Ureter (tissue), 1 donor: ENCODE measurements around the gene FRMD3. TPM values are rescaled to one million over a fixed set of nuclear protein-coding genes. Genes with fewer than 3 reads are reported as not detected.
A peak's percentile ranks its signal among the peaks of the same experiment; 100 is the strongest.

Source experiments
- DNase-seq: peaks from one replicate; pipeline ENCODE4 v3.0.0-alpha.2; 2020; ENCODE audit warnings: low spot score
- total RNA-seq: library from RNA; stranded (reverse); gene quantifications from one replicate; pipeline ENCODE4 v1.2.4, GENCODE V29; 2023
- donor health status: DM: yes; HTN: yes; CAD: no.

Gene FRMD3
- total RNA-seq, 1 donor from 2014 or later = 16.8 TPM

DNA sequence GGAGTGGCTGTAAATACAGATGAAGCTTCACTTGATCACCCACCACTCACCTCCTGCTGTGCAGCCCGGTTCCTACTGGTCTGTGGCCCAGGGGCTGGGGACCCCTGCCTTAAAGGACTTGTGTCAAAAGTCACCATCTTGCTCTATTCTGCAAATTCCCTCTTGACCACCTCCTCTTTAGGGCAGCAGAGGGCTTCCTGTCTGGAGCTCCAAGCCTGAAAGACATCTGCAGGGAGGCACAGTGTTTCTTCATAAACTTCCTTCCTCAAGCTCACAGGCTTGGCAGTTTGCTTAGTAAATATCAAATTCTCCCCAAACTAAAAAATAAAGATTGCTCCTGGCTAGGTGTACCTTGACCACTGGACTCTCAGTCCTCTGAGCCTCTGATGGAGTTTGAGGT, 104.4 kb downstream of the FRMD3 start:
- no peak for DNase-seq

DNA sequence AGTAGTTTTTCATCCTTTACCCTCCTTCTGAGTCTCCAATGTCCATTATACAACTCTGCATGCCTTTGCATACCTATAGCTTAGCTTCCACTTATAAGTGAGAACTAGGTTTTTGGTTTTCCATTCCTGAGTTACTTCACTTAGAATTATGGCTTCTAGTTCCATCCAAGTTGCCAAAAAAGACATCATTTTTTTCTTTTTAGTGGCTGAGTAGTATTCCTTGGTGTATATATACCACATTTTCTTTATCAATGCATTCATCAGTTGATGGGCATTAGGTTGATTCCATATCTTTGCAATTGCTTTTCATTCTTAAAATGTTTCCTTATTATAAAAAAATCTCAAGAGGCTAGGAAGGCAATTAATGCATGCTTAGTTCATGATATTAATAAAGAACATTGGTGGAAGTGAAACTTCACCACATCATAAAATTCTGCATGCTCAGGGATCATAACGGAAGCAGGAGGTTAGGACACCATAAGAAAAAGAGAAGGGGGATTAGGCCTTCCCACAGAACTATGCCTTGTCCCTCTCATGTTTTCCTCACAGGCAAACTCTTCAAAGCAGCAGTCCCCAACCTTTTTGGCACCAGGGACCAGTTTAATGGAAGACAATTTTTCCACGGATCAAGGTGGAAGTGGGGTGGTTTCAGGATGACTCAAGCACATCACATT, 105.2 kb downstream of the FRMD3 start:
- DNase-seq = no peak

DNA sequence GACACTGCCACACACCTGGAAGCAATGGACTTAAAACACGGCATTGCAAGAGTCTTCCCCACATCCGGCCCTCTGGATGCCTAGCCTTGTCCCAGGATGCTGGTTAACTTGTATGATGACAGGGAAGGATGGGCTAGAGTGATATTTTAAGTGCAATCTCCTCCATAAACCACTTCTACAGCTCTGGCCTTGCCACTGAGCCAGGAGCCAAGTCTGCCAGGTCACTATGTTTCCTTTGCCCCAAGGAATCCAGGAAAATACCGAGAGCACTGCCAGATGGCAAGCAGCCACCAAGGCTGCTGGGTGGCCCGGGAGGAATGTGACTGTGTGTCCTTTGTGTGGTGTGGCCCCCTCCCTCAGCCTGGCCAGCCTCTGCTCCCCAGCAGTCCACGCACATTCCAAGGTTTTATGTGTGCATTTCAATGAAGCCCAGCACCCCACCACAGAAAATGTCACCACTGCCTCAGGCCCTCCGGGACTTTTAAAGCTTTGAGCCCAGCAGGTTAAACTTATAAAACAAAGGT, 106.0 kb downstream of the FRMD3 start:
- peak; percentile 82 for DNase-seq

DNA sequence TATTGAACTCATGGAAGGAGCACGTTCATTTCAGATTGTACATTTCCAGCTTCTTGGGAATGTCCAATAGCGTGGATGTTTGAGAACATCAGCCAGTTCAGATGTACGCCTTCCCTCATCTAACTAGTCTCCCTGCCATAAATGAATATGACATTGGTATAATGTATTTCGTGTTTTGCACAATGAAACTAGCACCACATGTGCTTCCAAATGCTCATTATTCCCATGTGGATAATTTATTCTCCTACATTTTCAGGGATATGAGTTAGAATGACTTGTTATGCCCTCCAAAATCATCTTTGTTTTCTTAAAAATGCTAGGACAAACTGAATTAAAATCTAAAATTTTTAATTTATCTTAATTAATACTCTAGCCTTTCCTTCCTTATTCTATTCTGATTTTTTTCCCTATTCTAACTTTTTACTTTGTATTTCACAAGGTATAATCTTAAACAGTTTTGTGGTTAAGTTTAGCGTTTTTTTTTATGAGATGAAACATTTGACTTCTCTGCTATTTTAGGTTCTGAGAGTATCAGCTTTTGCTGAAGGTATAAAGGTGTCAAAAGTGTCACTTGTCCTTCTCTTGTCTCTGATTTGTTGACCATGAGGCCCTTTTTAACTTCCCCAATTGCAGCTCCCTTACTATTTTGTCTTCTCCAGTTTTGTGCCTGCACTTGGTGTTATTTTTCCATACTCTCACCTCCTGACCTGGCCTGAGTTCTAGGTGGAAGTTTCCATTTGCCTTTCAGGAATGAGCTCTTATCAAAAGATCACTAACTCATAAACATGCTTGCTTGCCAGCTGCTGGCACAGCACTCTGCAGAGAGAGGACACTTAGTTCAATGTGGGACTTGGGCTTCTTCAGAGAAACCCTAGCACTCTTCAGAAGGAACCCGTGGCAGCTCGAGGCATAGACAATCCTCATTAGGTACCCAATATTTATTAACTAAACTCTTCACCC, 106.8 kb downstream of the FRMD3 start:
- peak; percentile 50 for DNase-seq

DNA sequence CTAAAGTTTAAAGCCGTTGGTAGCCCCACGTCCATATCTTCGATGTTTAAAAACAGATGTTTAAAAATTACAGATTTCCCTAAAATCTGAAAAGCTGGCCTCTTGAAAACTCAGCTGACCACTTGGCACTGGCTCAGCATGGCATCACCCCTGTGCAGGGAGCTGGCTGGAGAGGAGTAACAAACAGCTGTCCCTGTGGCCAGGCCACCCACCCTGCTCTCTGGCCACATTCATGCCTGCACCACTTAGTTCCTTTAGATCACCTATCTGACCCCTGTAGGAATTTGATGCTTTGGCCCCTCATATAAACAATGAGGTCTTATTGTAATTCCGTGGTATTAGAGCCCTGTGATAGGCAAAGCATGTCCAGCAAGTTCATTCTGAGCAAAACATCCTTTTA, 107.5 kb downstream of the FRMD3 start:
- no peak for DNase-seq

DNA sequence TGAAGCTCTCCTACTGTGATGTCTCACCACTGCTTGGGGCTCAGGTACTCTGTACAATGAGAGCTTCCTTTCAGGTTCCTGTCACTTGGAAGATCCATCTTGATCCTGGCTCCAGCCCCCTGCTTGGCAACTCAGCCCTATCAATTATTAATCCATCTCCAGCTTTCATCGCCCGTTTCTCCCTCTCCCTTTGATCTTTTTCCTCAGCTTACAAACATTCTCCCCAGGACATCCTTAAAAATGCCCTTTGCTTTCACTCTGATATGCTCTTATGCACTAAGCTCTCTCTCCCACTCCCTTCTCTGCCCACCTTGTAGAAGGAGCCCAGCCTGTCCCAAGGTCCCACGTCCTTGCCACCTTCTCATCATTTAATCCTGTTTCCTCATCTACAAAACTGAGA, 109.0 kb downstream of the FRMD3 start:
- DNase-seq = no peak

DNA sequence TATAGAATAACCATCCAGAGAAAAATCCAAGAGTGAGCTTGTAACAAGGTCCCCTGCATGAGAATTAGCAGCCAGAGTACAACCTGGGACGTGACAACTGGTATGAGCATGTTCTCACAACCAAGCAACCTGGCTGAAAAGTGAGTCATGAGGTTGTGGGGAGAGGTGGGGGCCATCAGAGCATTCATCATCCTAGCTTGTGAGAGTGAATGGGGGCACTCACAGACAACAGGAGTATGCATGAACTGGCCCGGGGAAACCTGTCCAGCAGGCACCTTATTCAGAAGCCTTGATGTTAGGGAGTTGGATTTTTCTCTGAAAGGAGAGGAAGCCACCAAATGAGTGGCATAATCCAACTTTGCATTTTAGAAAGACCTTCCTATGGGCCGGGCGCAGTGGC, 113.0 kb downstream of the FRMD3 start:
- DNase-seq = peak; percentile 59

DNA sequence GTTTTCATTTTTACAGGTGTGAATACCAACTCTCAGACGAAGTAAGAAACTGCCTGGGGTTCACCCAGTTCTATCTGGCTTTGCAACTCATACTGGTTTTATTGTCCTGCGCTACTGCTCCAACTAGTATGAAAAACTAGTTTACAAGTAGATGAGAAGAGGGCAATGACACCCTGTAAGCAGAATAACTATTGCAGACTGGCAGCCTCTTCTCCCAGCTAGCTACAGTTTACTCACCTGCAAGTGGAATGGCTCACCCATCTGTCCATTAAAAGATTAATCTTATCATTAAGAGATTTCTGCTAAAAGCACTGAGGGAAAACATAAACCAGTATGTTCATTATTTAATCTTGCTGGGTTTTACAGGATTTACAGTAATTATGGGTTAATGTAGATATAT, 113.4 kb downstream of the FRMD3 start:
- DNase-seq = no peak

DNA sequence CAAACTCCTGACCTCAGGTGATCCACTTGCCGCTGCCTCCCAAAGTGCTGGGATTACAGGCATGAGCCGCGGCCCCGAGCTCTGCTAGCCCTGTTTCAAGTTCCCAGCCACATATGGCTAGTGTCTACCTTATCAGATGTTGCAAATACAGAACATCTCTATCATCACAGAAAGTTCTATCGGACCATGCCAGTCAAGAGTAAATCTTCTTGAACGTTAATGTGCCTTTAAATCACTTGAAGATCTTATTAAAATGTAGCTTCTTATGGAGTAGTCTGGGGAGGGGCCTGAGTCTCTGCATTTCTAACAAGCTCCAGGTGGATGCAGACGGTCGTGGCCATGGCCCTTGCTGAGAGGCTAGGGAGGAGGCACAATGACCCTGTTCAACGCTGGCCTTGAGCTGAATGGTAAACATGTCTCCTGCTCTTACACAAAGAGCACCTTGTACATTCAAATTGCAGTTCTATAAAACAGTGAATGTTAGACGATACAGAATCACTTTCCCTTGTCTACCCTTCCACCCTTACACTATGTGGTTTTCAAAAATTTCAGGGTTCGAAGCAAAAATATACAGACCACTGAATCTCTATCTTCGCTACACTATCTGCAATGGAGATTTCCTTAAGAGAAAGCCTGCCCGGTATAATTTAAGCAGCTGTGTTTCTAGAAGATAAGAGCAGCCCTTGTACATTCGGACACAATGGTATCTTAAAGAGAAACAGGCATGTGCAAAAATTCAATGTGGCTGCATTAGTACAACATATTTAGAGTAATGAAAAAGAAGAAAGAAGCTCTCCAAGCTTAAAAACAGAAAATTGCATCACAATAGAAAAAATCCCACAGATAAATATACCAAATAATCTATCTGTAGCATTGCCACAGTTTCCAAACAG, 114.1 kb downstream of the FRMD3 start:
- no peak for DNase-seq

DNA sequence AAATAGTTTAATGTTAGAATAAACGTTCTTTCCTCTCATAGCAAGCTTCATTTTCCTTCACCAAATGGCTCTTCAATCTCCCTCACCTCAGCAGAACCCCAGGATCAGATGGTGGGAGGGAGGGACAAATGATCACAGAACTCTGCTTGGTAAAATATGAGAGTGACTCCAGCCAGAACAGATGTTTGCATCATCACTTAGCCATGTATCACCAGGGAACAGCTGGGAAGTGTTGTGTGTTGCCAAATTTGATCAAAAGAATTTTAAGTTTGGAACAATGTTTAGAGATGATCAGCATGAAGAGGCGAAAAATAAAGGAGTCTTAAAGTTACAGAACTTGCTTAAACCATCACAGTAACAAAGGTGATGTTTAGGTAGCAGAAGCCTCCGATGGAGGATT, 115.7 kb downstream of the FRMD3 start:
- no peak for DNase-seq

DNA sequence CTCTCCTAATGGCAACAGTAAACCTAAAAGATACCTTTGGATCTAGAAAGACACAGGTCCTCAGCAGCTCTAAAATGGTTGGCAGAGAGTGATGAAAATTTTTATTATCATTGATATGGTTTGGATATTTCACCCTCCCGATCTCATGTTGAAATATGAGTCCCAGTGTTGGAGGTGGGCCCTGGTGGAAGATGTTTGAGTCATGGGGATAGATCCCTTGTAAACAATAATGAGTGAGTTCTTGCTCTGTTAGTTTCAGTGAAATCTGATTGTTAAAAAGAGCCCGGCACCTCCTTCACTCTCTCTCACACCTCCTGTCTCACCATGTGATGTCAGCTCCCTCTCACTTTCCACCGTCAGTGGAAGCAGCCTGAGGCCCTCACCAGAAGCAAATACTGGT, 117.7 kb downstream of the FRMD3 start:
- DNase-seq = no peak

DNA sequence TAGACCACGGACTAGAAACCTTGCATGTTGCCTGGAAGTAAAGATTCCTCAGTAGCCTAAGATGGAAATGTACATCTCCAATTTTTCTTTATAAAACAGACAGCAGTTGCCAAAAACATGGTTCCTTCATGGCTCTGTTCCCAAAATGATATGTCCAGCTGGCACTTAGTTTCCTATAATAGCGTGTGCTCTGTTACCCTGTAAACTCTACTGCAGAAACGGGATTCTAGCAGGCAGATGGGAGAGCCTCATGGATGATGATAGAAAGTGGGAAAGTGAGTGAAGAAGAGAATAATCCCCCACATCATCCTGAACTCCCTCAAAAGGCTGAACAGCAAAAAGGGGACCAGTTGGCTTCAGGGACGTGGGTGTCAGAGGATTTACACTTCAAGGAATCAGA, 118.2 kb downstream of the FRMD3 start:
- DNase-seq = no peak

DNA sequence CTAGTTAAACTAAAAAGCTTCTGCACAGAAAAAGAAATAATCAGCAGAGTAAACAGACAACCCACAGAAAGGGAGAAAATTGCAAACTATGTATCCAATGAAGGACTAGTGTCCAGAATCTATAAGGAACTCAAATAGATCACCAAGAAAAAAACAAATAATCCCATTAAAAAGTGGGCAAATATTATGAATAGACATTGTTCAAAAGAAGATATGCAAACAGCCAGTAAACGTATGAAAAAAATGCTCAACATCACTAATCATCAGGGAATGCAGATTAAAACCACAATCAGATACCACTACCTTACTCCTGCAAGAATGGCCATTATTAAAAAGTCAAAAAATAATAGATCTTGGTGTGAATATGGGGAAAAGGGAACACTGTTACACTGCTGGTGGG, 119.9 kb downstream of the FRMD3 start:
- DNase-seq = no peak

DNA sequence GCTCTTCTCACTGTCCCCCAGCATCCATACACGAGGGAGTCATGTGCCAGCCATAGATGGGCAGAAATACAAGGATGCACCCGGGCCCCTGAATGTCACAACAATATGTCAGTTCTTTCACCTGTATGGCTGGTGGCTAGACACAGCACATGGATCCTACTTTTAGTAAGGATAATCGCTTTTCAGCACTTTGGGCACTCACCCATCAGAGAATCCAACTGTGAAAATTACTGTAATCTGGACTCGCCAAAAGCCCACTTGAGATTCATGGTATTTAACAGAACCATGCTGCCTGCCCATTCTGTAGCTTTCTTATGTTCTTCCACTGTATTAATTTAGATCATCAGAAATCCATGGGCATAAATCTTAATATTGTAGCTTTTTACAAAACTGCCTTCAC, 124.8 kb downstream of the FRMD3 start:
- DNase-seq = no peak

DNA sequence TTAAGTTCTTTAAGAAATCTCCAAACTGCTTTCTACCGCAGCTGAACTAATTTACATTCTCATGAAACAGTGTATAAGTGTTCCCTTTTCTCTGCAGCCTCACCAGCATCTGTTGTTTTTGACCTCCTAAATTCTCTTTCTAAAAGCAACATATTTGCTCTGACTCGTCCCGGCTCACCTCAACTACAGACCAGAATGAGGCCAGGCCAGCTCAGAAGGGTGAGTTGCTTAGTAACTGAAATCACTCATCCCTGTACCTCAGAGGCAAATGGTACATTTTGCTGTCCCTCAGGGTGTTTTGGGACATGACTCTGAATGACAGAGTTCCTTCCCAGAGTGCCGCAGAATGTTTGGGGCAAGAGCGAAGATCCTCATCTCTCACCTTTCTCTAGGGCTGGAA, 127.5 kb downstream of the FRMD3 start:
- no peak for DNase-seq

DNA sequence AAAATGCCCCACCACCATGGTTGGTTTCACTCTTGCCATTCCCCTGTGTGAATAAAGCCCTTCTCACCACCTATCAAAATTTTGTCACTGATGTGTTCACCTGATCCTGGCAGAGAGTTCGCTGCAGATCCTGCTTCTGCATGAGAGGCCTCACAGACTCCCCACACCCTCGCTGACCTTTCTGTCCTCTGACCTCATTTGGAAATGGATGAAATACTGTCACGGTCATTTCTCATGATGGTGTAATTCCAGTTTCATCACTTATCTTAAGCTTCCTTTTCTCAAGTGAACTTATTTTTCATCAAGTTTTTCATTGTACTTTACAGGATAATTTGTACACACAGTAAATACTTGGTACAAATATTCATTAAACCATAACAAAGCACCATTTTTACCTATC, 131.3 kb downstream of the FRMD3 start:
- no peak for DNase-seq

DNA sequence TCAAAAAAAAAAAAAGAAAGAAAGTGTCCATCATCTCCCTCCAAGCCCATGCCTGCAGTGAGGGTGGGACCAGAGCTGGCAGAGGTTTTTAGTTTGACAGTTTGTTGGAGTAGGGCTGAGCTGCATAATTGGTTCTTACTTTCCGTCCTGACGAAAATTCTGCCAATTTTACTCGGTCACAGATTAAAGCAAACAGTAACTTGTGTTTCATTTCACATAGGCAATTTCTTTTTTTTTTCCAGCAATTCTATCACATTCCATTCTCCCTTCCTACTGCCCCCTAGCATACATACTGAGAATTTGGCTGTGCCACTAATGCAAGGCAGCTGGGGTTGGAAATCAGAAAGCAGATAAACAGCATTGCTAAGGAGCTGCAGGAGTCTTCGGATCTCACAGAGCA, 132.4 kb downstream of the FRMD3 start:
- DNase-seq = no peak

DNA sequence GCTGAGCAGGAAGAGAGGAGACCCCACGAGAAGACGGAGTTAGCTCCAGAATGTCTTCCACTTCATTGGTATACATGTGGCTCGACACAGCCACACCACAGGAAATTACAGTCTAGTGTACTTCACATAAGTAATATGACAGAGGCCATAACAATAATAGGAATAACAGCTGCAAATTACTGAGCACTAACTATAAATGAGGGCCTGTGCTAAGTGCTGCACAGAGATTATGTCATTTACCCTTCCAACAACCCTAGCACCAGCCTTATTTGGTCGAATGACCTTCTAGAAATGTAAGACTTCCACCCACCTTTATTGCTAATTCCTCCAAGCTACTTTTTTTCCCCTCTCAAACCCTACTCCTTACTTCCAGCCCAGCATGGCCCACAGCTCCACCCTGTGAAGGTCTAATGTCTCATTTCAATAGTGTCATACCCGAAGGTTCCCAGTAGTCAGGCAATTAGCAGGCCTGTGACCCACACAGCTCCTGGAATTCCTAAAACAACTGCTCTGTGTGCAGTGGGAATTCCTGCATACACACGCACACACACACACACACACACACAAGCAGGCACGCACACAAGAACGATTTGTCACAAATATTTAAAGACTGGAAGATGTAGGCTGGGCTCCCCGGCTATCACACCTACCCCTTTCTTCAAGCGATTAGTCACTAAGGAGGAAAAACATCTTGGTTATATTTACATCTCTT, 134.5 kb downstream of the FRMD3 start:
- no peak for DNase-seq

DNA sequence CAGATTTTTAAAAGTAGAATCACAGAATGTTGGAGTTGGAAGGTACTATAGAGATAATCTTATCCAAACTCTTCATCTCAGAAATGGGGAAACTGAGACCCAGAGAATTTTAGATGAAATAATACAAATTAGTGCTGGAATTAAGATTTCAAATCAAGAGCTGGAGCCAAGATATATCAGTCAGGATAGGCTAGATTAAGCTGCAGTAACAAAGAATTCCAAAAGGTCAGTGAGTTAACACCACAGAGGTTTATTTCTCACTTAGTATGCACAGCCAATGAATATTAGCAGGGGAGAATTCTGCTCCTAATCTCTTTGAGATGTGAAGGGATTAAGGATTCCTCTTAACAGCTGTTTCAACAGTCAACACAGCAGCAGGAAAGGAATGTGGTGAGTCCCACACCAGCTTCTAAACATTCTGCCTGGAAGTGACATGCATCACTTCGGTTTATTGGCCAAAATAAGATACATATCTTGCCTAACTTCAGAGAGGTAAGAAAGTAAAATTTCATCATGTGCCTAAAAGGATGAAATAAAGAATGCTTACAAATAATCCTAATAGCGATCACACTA, 136.8 kb downstream of the FRMD3 start:
- DNase-seq = no peak

DNA sequence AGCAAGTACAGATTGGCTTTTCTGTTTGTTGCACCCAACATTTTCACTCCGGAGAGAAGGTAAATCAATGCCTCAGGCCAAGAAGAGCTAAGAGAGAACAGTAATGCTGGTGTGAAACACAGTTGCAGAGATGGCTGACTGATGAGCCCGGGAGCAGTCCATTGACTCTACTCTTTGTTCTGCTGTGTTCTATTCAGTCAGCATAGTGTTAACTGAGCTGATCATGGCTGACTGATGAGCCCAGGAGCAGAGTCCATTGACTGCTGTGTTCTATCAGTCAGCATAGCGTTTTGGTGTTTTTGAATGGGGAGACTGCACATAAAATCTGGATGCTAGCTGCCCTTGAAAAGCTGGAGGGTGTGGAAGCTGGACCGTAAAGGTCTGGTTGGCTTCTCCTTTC, 141.4 kb downstream of the FRMD3 start:
- DNase-seq = no peak

DNA sequence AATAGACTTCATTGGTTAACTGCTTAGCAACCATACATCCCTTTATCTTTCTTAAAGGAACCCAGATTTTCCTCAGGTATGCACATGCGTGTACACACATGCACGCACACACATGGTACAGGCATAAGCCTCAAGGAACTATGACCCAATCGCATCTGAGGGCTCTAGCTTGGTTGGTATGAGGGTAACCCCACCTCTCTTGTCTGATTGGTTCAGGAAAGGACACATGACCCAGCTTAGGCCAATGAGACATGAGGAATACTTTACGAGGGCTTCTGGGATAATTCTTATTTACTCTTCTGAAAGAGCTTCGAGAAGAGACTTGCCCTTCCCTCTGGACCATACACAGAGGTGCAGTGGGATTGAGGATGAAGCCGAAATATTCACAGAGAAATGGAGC, 141.9 kb downstream of the FRMD3 start:
- no peak for DNase-seq
